Measurements from ENCODE around the gene NOTCH1. TPM values are rescaled to one million over a fixed set of nuclear protein-coding genes. Genes with fewer than 3 reads are reported as not detected.

NOTCH1 gene
- total and polyA plus RNA-seq, 2 of the 13 experiments (the other 11 are each of a cell fraction or from before 2014, with no cell fraction given), result 0.09 to 0.35 TPM

DNA sequence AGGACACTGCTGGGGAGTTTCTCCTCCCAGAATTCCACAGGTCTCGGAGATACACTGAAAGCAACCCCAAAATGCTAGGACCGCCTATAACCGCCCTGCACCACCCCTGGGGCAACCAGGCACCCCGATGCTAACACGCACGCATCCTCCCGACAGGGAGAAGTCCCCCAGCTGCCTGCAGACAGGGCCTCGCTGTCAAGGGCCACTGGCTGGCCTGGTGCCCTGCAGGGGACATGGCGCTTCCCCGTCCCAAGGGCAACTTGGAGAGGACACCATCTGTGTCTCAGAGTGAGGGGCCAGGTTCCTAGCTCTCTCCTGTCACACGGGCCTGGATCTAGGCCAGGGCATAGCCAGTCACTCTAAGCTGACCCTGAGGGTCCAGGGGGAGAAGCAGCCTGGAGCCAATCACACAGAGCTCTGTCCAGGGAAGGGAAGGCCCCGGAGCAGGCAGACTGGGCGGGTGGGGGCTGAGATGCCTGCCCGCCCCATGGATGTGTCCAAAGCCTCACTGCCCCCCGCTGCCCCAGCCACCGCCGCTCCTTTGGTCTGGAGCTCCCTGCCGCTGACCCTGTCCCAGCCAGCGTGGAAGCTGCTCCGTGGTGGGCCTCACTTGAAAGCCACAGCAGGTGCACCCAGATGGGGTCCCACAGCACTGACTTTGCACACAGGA lies 9.7 kb downstream of the NOTCH1 start:
- no peaks in the 10 kb centered on the region for H4K20me1 ChIP-seq (ENCODE audit: insufficient read depth, low read length)
- WGBS (ENCODE audit: low lambda C conversion rate), result 98% methylated on average over 7 of the region's 20 CpGs
- no peak for ATAC-seq
- no TSS peak for BruUV-seq (replicated peaks)
- no peak overlapping the region for H3K27ac ChIP-seq (ENCODE audit: extremely low read length, insufficient read depth, low read length)
- FAIRE-seq, result no peak
- no peak overlapping the region for H3K9ac ChIP-seq (ENCODE audit: insufficient read depth, low read depth, low read length)
- H3K9me3 ChIP-seq (ENCODE audit: low read length), result no peaks in the 10 kb centered on the region
- no peak overlapping the region for H2AFZ ChIP-seq (ENCODE audit: low read length)
- no peak for TF ChIP-seq FOXA1 (IDR thresholded peaks at IDR 0.05)
- TF ChIP-seq FOXA1 (CRISPR knock-in tag; IDR thresholded peaks at IDR 0.05), result no peak
- peak; percentile 79 for TF ChIP-seq ZNF263 (CRISPR knock-in tag; IDR thresholded peaks at IDR 0.05)
- TF ChIP-seq, protein P1, sequence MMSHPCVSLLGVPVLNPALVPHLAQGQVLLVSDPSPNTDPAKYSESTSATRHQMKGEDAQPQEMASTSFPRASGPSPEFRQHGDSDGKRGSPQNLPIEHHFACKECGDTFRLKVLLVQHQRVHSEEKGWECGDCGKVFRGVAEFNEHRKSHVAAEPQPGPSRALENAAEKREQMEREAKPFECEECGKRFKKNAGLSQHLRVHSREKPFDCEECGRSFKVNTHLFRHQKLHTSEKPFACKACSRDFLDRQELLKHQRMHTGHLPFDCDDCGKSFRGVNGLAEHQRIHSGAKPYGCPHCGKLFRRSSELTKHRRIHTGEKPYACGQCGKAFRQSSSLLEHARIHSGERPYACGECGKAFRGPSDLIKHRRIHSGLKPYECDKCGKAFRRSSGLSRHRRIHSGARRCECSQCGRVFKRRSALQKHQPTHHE (CRISPR knock-in tag; IDR thresholded peaks at IDR 0.05; ENCODE audit: borderline replicate concordance), result no peak
- TF ChIP-seq, protein P2, sequence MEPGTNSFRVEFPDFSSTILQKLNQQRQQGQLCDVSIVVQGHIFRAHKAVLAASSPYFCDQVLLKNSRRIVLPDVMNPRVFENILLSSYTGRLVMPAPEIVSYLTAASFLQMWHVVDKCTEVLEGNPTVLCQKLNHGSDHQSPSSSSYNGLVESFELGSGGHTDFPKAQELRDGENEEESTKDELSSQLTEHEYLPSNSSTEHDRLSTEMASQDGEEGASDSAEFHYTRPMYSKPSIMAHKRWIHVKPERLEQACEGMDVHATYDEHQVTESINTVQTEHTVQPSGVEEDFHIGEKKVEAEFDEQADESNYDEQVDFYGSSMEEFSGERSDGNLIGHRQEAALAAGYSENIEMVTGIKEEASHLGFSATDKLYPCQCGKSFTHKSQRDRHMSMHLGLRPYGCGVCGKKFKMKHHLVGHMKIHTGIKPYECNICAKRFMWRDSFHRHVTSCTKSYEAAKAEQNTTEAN (CRISPR knock-in tag; conservative IDR thresholded peaks at IDR 0.05), result no peak
- TF ChIP-seq ZNF235 (CRISPR knock-in tag; IDR thresholded peaks at IDR 0.05; ENCODE audit: borderline replicate concordance), result no peak
- POLR2A ChIA-PET, result no interaction called here
- H3K4me1 ChIP-seq (ENCODE audit: insufficient read depth, low read length), result no peaks in the 10 kb centered on the region
- no peak overlapping the region for H3K4me2 ChIP-seq (ENCODE audit: low read depth, low read length)
- H3K79me2 ChIP-seq (ENCODE audit: insufficient read depth, low read length), result no peaks in the 10 kb centered on the region
- in situ Hi-C loops (cut with HindIII; ENCODE audit: extremely low pct_ligation_motif_present, low pct_unique_long_range_greater_than_20kb) (no loop called here), intact Hi-C loops (cut with micrococcal nuclease; ENCODE audit: unreplicated experiment) (no loop called here)
- CTCF ChIA-PET (ENCODE audit: low intra/inter-chr PET ratio, low total read pairs), result no interaction called here
- DNase-seq (ENCODE audit: low spot score), result no peak
- H3K27me3 ChIP-seq (ENCODE audit: control insufficient read depth in 1 of 2, insufficient read depth in 2 of 2, low read length in 2 of 2), result no peaks in the 10 kb centered on the region; a peak in 1 of 5 replicates
- H3K4me3 ChIP-seq (replicated peaks in 1 of 3; ENCODE audit: insufficient read depth in 1 of 3, low read depth in 2 of 3, low read length in 3 of 3), result no peak overlapping the region
- no peaks in the 10 kb centered on the region for H3K36me3 ChIP-seq (replicated peaks in 1 of 2; ENCODE audit: control insufficient read depth in 1 of 2, insufficient read depth in 2 of 2, low read length in 2 of 2)
